ENCODE measurements around the gene SPACA6. TPM values are rescaled to one million over a fixed set of nuclear protein-coding genes. Genes with fewer than 3 reads are reported as not detected.

The SPACA6 gene
- total RNA-seq, 1 experiment from 2014 or later: 29.5 TPM

DNA sequence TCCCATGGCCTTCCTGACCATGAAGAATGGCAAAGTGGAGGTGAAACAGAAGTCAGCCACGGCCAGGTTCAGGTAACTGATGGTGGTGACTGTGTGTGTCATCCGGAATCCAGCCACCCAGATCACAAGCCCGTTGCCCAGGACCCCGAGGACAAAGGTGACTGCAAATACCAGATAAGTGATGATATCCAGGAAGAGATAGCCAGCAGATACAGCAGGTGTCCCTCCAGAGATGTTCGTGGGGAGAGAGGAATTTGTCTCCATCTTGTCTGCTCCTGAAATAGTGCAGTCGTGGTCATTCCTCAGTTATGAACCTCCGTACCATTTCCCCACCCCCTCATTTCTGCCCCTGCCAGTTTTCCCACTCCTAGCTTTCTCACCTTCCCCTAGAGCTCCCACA is 53.6 kb downstream of the SPACA6 start:
- no peak for DNase-seq
- BruUV-seq (replicated peaks): no TSS peak
- Histone ChIP-seq H4K20me1 (ENCODE audit: insufficient read depth) (no peaks in the 10 kb centered on the region; the same call in 1 of the 2 replicates), H3K4me3 (no peak overlapping the region), H2AFZ (no peak overlapping the region), H3K36me3 (ENCODE audit: low read depth) (no peaks in the 10 kb centered on the region), H3K4me1 (replicated peaks; ENCODE audit: insufficient read depth) (no peaks in the 10 kb centered on the region), H3F3A (ENCODE audit: insufficient read depth, low read depth) (no peaks in the 10 kb centered on the region), H3K27me3 (ENCODE audit: insufficient read depth, low read depth) (peaks cover 97% of the 10 kb centered on the region), H3K79me2 (ENCODE audit: low read depth) (no peaks in the 10 kb centered on the region), H3K9me2 (ENCODE audit: insufficient read depth) (no peaks in the 10 kb centered on the region), H3K4me2 (no peak overlapping the region), H3K9me3 (ENCODE audit: insufficient read depth, low read depth) (no peaks in the 10 kb centered on the region), H3K27ac (no peak overlapping the region)
- TF ChIP-seq, protein P1, sequence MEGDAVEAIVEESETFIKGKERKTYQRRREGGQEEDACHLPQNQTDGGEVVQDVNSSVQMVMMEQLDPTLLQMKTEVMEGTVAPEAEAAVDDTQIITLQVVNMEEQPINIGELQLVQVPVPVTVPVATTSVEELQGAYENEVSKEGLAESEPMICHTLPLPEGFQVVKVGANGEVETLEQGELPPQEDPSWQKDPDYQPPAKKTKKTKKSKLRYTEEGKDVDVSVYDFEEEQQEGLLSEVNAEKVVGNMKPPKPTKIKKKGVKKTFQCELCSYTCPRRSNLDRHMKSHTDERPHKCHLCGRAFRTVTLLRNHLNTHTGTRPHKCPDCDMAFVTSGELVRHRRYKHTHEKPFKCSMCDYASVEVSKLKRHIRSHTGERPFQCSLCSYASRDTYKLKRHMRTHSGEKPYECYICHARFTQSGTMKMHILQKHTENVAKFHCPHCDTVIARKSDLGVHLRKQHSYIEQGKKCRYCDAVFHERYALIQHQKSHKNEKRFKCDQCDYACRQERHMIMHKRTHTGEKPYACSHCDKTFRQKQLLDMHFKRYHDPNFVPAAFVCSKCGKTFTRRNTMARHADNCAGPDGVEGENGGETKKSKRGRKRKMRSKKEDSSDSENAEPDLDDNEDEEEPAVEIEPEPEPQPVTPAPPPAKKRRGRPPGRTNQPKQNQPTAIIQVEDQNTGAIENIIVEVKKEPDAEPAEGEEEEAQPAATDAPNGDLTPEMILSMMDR (conservative IDR thresholded peaks at IDR 0.05): no peak
- TF ChIP-seq EZH2 (IDR thresholded peaks at IDR 0.05; ENCODE audit: low read depth): no peak
- intact Hi-C loops (cut with micrococcal nuclease; ENCODE audit: unreplicated experiment): no loop called here
- CTCF ChIA-PET: no interaction called here
- POLR2A ChIA-PET (ENCODE audit: unreplicated experiment): no interaction called here

DNA sequence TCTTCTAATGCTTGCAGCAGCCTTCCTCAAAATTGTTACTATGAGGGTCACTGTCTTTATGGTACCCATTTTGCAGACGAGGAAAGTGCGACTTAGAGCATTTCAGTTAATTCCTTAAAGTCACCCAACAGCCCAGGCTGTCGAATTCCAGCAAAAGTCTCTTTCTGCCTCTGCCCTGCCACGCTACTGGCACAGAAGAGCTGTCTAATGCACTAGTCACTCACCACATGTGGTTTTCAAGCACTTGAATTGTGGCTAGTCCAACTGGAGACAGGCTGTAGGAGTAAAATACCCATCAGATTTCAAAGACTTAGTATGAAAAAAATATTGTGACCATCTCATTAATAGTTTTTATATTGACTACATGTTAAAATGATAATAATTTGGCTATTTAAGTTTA is 56.8 kb downstream of the SPACA6 start:
- POLR2A ChIA-PET (ENCODE audit: unreplicated experiment): no interaction called here
- no peak overlapping the region for H2AFZ ChIP-seq
- peaks cover 86% of the 10 kb centered on the region for H3K27me3 ChIP-seq (ENCODE audit: insufficient read depth, low read depth)

DNA sequence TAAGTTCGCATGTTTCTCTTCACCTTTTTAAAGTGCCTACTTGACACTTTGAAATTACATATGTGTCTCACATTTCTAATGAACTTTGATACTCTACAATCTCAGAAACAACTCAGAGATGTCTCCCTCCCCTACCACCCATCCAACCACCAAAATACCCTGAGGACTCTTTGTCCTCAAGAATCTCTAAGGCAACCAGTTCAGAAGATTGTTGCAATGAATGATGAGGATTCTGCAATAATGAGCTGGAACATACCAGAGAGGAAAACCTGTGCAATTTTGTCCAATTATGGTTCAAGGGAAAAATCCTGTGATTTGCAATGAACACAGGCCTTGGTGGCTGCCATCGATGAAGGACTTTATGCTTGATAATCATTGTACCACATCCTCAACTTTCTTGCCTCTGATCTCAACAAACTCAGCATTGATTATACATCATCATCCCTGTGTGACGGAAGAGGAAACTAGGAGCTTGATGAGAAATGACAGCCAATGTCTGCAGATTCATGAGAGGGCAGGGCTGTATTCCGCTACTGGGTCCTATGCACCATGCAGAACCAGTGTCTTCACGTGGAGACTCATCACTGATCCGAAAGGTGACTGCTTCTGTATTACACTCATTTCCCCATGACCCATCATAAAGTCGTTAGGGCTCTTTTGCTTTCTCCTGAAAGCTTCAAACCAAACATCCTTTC is 57.4 kb downstream of the SPACA6 start:
- H3K9me2 ChIP-seq (ENCODE audit: insufficient read depth): no peaks in the 10 kb centered on the region
- H3K27ac ChIP-seq: no peak overlapping the region
- no TSS peak for BruUV-seq (replicated peaks)
- no peak overlapping the region for H3K4me2 ChIP-seq
- no peaks in the 10 kb centered on the region for H3K36me3 ChIP-seq (ENCODE audit: low read depth)
- POLR2A ChIA-PET (ENCODE audit: unreplicated experiment): no interaction called here
- peaks cover 86% of the 10 kb centered on the region for H3K27me3 ChIP-seq (ENCODE audit: insufficient read depth, low read depth)
- H3K4me1 ChIP-seq (replicated peaks; ENCODE audit: insufficient read depth): no peaks in the 10 kb centered on the region
- no peaks in the 10 kb centered on the region for H3K9me3 ChIP-seq (ENCODE audit: insufficient read depth, low read depth)
- no peaks in the 10 kb centered on the region for H3F3A ChIP-seq (ENCODE audit: insufficient read depth, low read depth)
- H3K79me2 ChIP-seq (ENCODE audit: low read depth): no peaks in the 10 kb centered on the region
- DNase-seq: no peak
- CTCF ChIA-PET: no interaction called here
- intact Hi-C loops (cut with micrococcal nuclease; ENCODE audit: unreplicated experiment): no loop called here
- TF ChIP-seq, protein P1 (conservative IDR thresholded peaks at IDR 0.05): no peak
- TF ChIP-seq EZH2 (IDR thresholded peaks at IDR 0.05; ENCODE audit: low read depth): no peak
- no peaks in the 10 kb centered on the region for H4K20me1 ChIP-seq (ENCODE audit: insufficient read depth)
- H3K4me3 ChIP-seq: no peak overlapping the region
- H2AFZ ChIP-seq: no peak overlapping the region

More for the DNA sequence above, 56.8 kb downstream of the SPACA6 start:
- no peaks in the 10 kb centered on the region for H3K9me3 ChIP-seq (ENCODE audit: insufficient read depth, low read depth)
- H4K20me1 ChIP-seq (ENCODE audit: insufficient read depth): no peaks in the 10 kb centered on the region
- no peaks in the 10 kb centered on the region for H3K4me1 ChIP-seq (replicated peaks; ENCODE audit: insufficient read depth)
- H3K79me2 ChIP-seq (ENCODE audit: low read depth): no peaks in the 10 kb centered on the region
- H3K27ac ChIP-seq: no peak overlapping the region
- no peaks in the 10 kb centered on the region for H3F3A ChIP-seq (ENCODE audit: insufficient read depth, low read depth)
- TF ChIP-seq, protein P1 (conservative IDR thresholded peaks at IDR 0.05): no peak
- no peak for TF ChIP-seq EZH2 (IDR thresholded peaks at IDR 0.05; ENCODE audit: low read depth)
- DNase-seq: no peak
- BruUV-seq (replicated peaks): no TSS peak
- CTCF ChIA-PET: no interaction called here
- H3K36me3 ChIP-seq (ENCODE audit: low read depth): no peaks in the 10 kb centered on the region
- no peak overlapping the region for H3K4me2 ChIP-seq
- intact Hi-C loops (cut with micrococcal nuclease; ENCODE audit: unreplicated experiment): no loop called here
- no peak overlapping the region for H3K4me3 ChIP-seq
- H3K9me2 ChIP-seq (ENCODE audit: insufficient read depth): no peaks in the 10 kb centered on the region

Data from PC-9 (cell line).